Measurements from ENCODE around the gene TCP11X1.
"Not testable (repeated sequence)": the region's sequence is repeated elsewhere in the genome, so short reads cannot be mapped to it uniquely, and the experiment has no call there.

The TCP11X1 gene
- total RNA-seq, result 0 reads per million in 3 donors

GRCh38 chrX:102214986-102215385 lies at the start of gene TCP11X1:
TCP11X1 (plus strand) TSS chrX:102215301.
- not testable (repeated sequence) for DNase-seq; H3K4me1 ChIP-seq (ENCODE audit: control insufficient read depth, insufficient read depth, low read length, poor library complexity, severe bottlenecking); H3K4me3 ChIP-seq (ENCODE audit: insufficient read depth, low read depth, low read length, poor library complexity, severe bottlenecking); H3K36me3 ChIP-seq (ENCODE audit: control insufficient read depth, insufficient read depth, low read length); H3K27me3 ChIP-seq (replicated peaks; ENCODE audit: control insufficient read depth, insufficient read depth, low read length, poor library complexity, severe bottlenecking); H3K9me3 ChIP-seq (ENCODE audit: control insufficient read depth, low read length); H3K27ac ChIP-seq (ENCODE audit: insufficient read depth, low read length, poor library complexity, severe bottlenecking)

DNA sequence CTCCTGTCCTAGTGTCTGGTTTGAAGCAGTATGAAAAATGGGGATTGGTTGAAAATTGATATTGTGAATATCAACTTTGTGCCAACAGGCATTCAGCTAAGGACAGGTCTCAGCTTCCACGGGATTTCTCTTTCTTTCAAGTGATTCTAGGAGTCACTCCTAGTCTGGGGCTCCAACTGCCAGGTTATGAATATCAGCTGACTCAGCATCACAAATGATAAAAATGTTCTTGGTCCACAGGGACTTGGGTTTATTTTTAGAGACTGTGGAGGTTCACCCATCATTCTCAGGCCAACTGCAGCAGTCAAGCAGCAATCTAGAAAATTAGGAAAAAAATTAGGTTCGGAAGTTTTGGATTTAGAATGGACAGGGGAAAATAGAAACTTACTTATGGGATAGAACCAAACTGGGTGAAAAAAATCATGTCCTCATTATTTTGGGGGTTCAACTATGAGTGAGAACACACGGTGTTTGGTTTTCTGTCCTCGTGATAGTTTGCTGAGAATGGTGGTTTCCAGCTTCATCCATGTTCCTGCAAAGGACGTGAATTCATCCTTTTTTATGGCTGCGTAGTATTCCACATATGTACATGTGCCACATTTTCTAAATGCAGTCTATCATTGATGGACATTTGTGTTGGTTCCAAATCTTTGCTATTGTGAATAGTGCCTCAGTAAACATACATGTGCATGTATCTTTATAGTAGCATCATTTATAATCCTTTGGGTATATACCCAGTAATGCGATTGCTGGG lies 29.0 kb upstream of the TCP11X1 start:
- Histone ChIP-seq H3K27me3 (replicated peaks; ENCODE audit: control insufficient read depth, insufficient read depth, low read length, poor library complexity, severe bottlenecking) (no peaks in the 10 kb centered on the region), H3K27ac (ENCODE audit: insufficient read depth, low read length, poor library complexity, severe bottlenecking) (no peak overlapping the region), H3K4me3 (ENCODE audit: insufficient read depth, low read depth, low read length, poor library complexity, severe bottlenecking) (no peak overlapping the region), H3K9me3 (ENCODE audit: control insufficient read depth, low read length) (no peaks in the 10 kb centered on the region), H3K4me1 (ENCODE audit: control insufficient read depth, insufficient read depth, low read length, poor library complexity, severe bottlenecking) (no peaks in the 10 kb centered on the region), H3K36me3 (ENCODE audit: control insufficient read depth, insufficient read depth, low read length) (no peaks in the 10 kb centered on the region)
- DNase-seq, result no peak

- H3K36me3 ChIP-seq (ENCODE audit: control insufficient read depth, insufficient read depth, low read length); H3K9me3 ChIP-seq (ENCODE audit: control insufficient read depth, low read length); H3K27me3 ChIP-seq (replicated peaks; ENCODE audit: control insufficient read depth, insufficient read depth, low read length, poor library complexity, severe bottlenecking); H3K4me3 ChIP-seq (ENCODE audit: insufficient read depth, low read depth, low read length, poor library complexity, severe bottlenecking); H3K4me1 ChIP-seq (ENCODE audit: control insufficient read depth, insufficient read depth, low read length, poor library complexity, severe bottlenecking); DNase-seq; H3K27ac ChIP-seq (ENCODE audit: insufficient read depth, low read length, poor library complexity, severe bottlenecking): not testable (repeated sequence)
Measured at GRCh38 chrX:102207940-102208339, 7.2 kb upstream of the TCP11X1 start.

- not testable (repeated sequence) for H3K4me3 ChIP-seq (ENCODE audit: insufficient read depth, low read depth, low read length, poor library complexity, severe bottlenecking); H3K27me3 ChIP-seq (replicated peaks; ENCODE audit: control insufficient read depth, insufficient read depth, low read length, poor library complexity, severe bottlenecking); H3K27ac ChIP-seq (ENCODE audit: insufficient read depth, low read length, poor library complexity, severe bottlenecking); H3K4me1 ChIP-seq (ENCODE audit: control insufficient read depth, insufficient read depth, low read length, poor library complexity, severe bottlenecking); H3K9me3 ChIP-seq (ENCODE audit: control insufficient read depth, low read length); H3K36me3 ChIP-seq (ENCODE audit: control insufficient read depth, insufficient read depth, low read length); DNase-seq
Measured at GRCh38 chrX:102216497-102216896, 1.4 kb downstream of the TCP11X1 start.

DNA sequence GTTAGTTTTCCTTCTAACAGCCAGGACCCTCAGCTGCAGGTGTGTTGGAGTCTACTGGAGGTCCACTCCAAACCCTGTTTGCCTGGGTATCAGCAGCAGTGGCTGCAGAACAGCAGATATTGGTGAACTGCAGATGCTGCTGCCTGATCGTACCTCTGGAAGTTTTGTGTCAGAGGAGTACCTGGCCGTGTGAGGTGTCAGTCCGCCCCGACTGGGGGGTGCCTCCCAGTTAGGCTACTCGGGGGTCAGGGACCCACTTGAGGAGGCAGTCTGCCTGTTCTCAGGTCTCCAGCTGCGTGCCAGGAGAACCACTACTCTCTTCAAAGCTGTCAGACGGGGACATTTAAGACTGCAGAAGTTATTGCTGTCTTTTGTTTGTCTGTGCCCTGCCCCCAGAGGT lies 20.6 kb downstream of the TCP11X1 start:
- DNase-seq; H3K36me3 ChIP-seq (ENCODE audit: control insufficient read depth, insufficient read depth, low read length); H3K9me3 ChIP-seq (ENCODE audit: control insufficient read depth, low read length); H3K4me1 ChIP-seq (ENCODE audit: control insufficient read depth, insufficient read depth, low read length, poor library complexity, severe bottlenecking); H3K27me3 ChIP-seq (replicated peaks; ENCODE audit: control insufficient read depth, insufficient read depth, low read length, poor library complexity, severe bottlenecking); H3K27ac ChIP-seq (ENCODE audit: insufficient read depth, low read length, poor library complexity, severe bottlenecking); H3K4me3 ChIP-seq (ENCODE audit: insufficient read depth, low read depth, low read length, poor library complexity, severe bottlenecking): not testable (repeated sequence)

- H3K27ac ChIP-seq (ENCODE audit: insufficient read depth, low read length, poor library complexity, severe bottlenecking); H3K4me1 ChIP-seq (ENCODE audit: control insufficient read depth, insufficient read depth, low read length, poor library complexity, severe bottlenecking); DNase-seq; H3K27me3 ChIP-seq (replicated peaks; ENCODE audit: control insufficient read depth, insufficient read depth, low read length, poor library complexity, severe bottlenecking); H3K9me3 ChIP-seq (ENCODE audit: control insufficient read depth, low read length); H3K36me3 ChIP-seq (ENCODE audit: control insufficient read depth, insufficient read depth, low read length); H3K4me3 ChIP-seq (ENCODE audit: insufficient read depth, low read depth, low read length, poor library complexity, severe bottlenecking): not testable (repeated sequence)
Measured at GRCh38 chrX:102240265-102240664, 25.2 kb downstream of the TCP11X1 start.

- not testable (repeated sequence) for H3K9me3 ChIP-seq (ENCODE audit: control insufficient read depth, low read length); H3K27ac ChIP-seq (ENCODE audit: insufficient read depth, low read length, poor library complexity, severe bottlenecking); H3K4me1 ChIP-seq (ENCODE audit: control insufficient read depth, insufficient read depth, low read length, poor library complexity, severe bottlenecking); DNase-seq; H3K27me3 ChIP-seq (replicated peaks; ENCODE audit: control insufficient read depth, insufficient read depth, low read length, poor library complexity, severe bottlenecking); H3K36me3 ChIP-seq (ENCODE audit: control insufficient read depth, insufficient read depth, low read length); H3K4me3 ChIP-seq (ENCODE audit: insufficient read depth, low read depth, low read length, poor library complexity, severe bottlenecking)
Measured at GRCh38 chrX:102246893-102247292, 31.8 kb downstream of the TCP11X1 start, which contains the start of gene NXF2. NXF2 (plus strand) TSS chrX:102247167; CDS start chrX:102307079, 59,912 bp downstream.

DNA sequence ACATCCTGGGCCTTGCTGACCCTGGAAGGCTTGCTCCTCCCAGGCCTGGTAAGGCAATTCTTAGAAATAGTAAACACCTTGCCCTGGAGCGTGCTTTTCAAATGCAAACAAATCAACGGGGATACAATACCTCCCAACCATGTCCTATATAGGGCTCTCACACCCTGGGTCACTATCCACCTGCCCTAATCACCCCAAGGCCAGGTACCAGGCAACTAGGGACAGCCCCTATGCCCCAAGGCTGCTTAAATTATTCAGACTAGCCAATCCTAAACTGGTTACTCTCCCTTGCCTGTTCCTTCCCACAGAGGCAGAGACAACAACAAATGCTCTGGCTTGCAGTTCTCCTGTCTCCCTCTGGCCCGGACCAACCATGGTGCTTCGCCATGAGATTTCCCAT lies 57.1 kb downstream of the TCP11X1 start:
- not testable (repeated sequence) for H3K4me3 ChIP-seq (ENCODE audit: insufficient read depth, low read depth, low read length, poor library complexity, severe bottlenecking); H3K9me3 ChIP-seq (ENCODE audit: control insufficient read depth, low read length); DNase-seq; H3K36me3 ChIP-seq (ENCODE audit: control insufficient read depth, insufficient read depth, low read length); H3K27me3 ChIP-seq (replicated peaks; ENCODE audit: control insufficient read depth, insufficient read depth, low read length, poor library complexity, severe bottlenecking); H3K4me1 ChIP-seq (ENCODE audit: control insufficient read depth, insufficient read depth, low read length, poor library complexity, severe bottlenecking); H3K27ac ChIP-seq (ENCODE audit: insufficient read depth, low read length, poor library complexity, severe bottlenecking)
